HL-60 (cell line): ENCODE results near the gene PRCD.

Experiments
- DNase-seq, 2 experiments: peaks; one replicate each; pipeline ENCODE4 v3.0.0-alpha.2; 2010 to 2020; ENCODE audit warnings: low read depth in 1 of 2, low spot score in 1 of 2
- H3K27ac ChIP-seq: fragments of 250-450 bp; sonication (Bioruptor Pico); replicated peaks from 2 replicates; pipeline ENCODE4 v1.5.1; 2020; ENCODE audit warnings: mild to moderate bottlenecking, moderate library complexity
- H3K27me3 ChIP-seq: fragments of 250-450 bp; sonication (Bioruptor Pico); 2 replicates; pipeline ENCODE4 v1.5.1; 2021; ENCODE audit warnings: mild to moderate bottlenecking, moderate library complexity; ENCODE audit not compliant: insufficient read depth, poor library complexity, severe bottlenecking
- H3K4me3 ChIP-seq: replicated peaks from 2 replicates; pipeline ENCODE4 v1.5.1; 2011; ENCODE audit warnings: mild to moderate bottlenecking, control low read depth, low read length; ENCODE audit not compliant: insufficient read depth
- CTCF ChIP-seq: IDR thresholded peaks from one replicate; pipeline ENCODE4 v1.5.1; 2011; ENCODE audit warnings: low read length, control low read depth, inconsistent platforms; ENCODE audit not compliant: insufficient read depth
- GABPA ChIP-seq: IDR thresholded peaks from 2 replicates; pipeline ENCODE4 v1.6.1; 2012; ENCODE audit warnings: low read depth
- POLR2AphosphoS5 ChIP-seq: IDR thresholded peaks from 2 replicates; pipeline ENCODE4 v1.6.1; 2012; ENCODE audit warnings: low read depth
- REST ChIP-seq: IDR thresholded peaks from 2 replicates; pipeline ENCODE4 v1.6.1; 2012; ENCODE audit warnings: low read depth; ENCODE audit not compliant: insufficient replicate concordance
- SPI1 ChIP-seq: IDR thresholded peaks from 2 replicates; pipeline ENCODE4 v1.6.1; 2012; ENCODE audit warnings: low read depth, mild to moderate bottlenecking, borderline replicate concordance

Gene PRCD

GRCh38 chr17:76544546-76545365 lies 4.9 kb downstream of the PRCD start:
- no peak overlapping the region for H3K27ac ChIP-seq

GRCh38 chr17:76545918-76546555 lies 6.2 kb downstream of the PRCD start:
- Histone ChIP-seq H3K27ac (no peak overlapping the region), H3K4me3 (no peak overlapping the region), H3K27me3 (peaks cover 8% of the 10 kb centered on the region)
- no peak for DNase-seq
- TF ChIP-seq REST = no peak
- no peak for TF ChIP-seq SPI1
- TF ChIP-seq GABPA = no peak
- no peak for TF ChIP-seq POLR2AphosphoS5
- TF ChIP-seq CTCF = no peak

More at GRCh38 chr17:76544546-76545365, 4.9 kb downstream of the PRCD start:
- no peak for TF ChIP-seq POLR2AphosphoS5
- TF ChIP-seq REST = no peak
- TF ChIP-seq SPI1 = no peak
- TF ChIP-seq GABPA = no peak
- TF ChIP-seq CTCF = no peak
- no peak overlapping the region for H3K4me3 ChIP-seq
- H3K27me3 ChIP-seq = peaks cover 8% of the 10 kb centered on the region
- no peak for DNase-seq

DNA sequence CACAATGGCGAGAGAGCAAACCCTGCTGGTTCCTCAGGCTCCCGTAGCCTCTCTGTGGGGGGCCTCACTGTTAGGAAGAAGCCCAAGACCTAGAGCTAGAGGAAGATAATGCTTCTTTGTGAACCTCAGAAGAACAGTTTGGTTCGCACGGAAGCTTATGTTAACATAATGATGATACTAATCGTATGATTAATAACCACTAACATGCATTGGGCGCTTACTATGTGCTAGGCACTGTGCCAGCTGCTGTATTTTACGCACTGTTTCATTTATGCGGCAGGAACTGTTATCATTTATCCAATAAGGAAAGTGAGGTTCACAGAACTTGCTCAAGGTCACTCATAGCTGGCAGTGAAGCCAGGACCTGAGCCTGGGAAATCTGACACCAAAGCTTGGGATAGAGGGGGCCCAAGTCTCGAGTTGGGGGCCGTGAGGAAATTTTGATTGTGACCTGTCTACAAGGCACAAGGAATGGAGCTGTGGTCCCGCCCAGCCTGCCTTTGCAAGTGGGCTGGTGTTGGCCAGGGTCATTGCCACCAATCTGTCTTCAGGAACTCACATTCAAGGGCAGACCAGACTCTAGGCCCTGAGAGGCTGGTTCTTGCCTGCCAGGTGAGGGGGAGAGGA lies 6.8 kb downstream of the PRCD start:
- DNase-seq = no peak
- TF ChIP-seq POLR2AphosphoS5 = no peak
- no peak for TF ChIP-seq GABPA
- TF ChIP-seq CTCF = no peak
- TF ChIP-seq SPI1 = no peak
- no peak for TF ChIP-seq REST
- H3K4me3 ChIP-seq = no peak overlapping the region
- peaks cover 8% of the 10 kb centered on the region for H3K27me3 ChIP-seq
- H3K27ac ChIP-seq = no peak overlapping the region
